ENCODE data around the gene BRAP. TPM values are rescaled to one million over a fixed set of nuclear protein-coding genes. Genes with fewer than 3 reads are reported as not detected.
A peak's percentile ranks its signal among the peaks of the same experiment; 100 is the strongest.
"Not testable (repeated sequence)": the region's sequence is repeated elsewhere in the genome, so short reads cannot be mapped to it uniquely, and the experiment has no call there.

The BRAP gene
- polyA plus RNA-seq, 4 donors, result 17.1 to 23.6 (median 20.4) TPM

- not testable (repeated sequence) for DNase-seq (ENCODE audit: low read depth in 4 of 4, low spot score in 3 of 4)
Observed at GRCh38 chr12:111617841-111618240, 67.9 kb downstream of the BRAP start.

GRCh38 chr12:111616177-111616623 lies 69.6 kb downstream of the BRAP start:
- no peak for DNase-seq (ENCODE audit: low read depth in 4 of 4, low spot score in 3 of 4)

- no peak for DNase-seq (ENCODE audit: low read depth in 4 of 4, low spot score in 3 of 4)
Observed at GRCh38 chr12:111607239-111607638, 78.5 kb downstream of the BRAP start.

- no peak for DNase-seq (ENCODE audit: low read depth in 4 of 4, low spot score in 3 of 4)
Observed at GRCh38 chr12:111606767-111607230, 79.0 kb downstream of the BRAP start.

GRCh38 chr12:111605911-111606766 lies 79.6 kb downstream of the BRAP start:
- DNase-seq (ENCODE audit: low read depth in 4 of 4, low spot score in 3 of 4), result no peak

- DNase-seq (ENCODE audit: low read depth in 4 of 4, low spot score in 3 of 4), result not testable (repeated sequence)
Observed at GRCh38 chr12:111602857-111603256, 82.9 kb downstream of the BRAP start.

GRCh38 chr12:111602348-111602747 lies 83.4 kb downstream of the BRAP start:
- DNase-seq (ENCODE audit: low read depth in 4 of 4, low spot score in 3 of 4), result no peak

GRCh38 chr12:111600986-111601385 lies 84.8 kb downstream of the BRAP start:
- DNase-seq (ENCODE audit: low read depth in 4 of 4, low spot score in 3 of 4), result not testable (repeated sequence)

GRCh38 chr12:111600205-111600642 lies 85.5 kb downstream of the BRAP start:
- DNase-seq (ENCODE audit: low read depth in 4 of 4, low spot score in 3 of 4), result peak in 1 of 4 donors; percentile 31

- DNase-seq (ENCODE audit: low read depth in 4 of 4, low spot score in 3 of 4), result peak; percentile 73 to 86 (median 84)
Observed at GRCh38 chr12:111599453-111600204, 86.1 kb downstream of the BRAP start.

- DNase-seq (ENCODE audit: low read depth in 4 of 4, low spot score in 3 of 4), result peak in 2 of 4 donors; percentile 37 to 49
Observed at GRCh38 chr12:111598637-111599452, 86.9 kb downstream of the BRAP start, which contains the start of gene ATXN2. TSS of gene ATXN2 (minus strand) at chr12:111599315. CDS start at chr12:111599034, 281 bp downstream.

- peak; percentile 22 to 44 (median 34) for DNase-seq (ENCODE audit: low read depth in 4 of 4, low spot score in 3 of 4)
Observed at GRCh38 chr12:111597831-111598636, 87.7 kb downstream of the BRAP start.

- DNase-seq (ENCODE audit: low read depth in 4 of 4, low spot score in 3 of 4), result peak; percentile 26 to 47 (median 38)
Observed at GRCh38 chr12:111596985-111597830, 88.5 kb downstream of the BRAP start.

GRCh38 chr12:111595341-111595835 lies 90.4 kb downstream of the BRAP start:
- not testable (repeated sequence) for DNase-seq (ENCODE audit: low read depth in 4 of 4, low spot score in 3 of 4)

All from left renal pelvis (tissue), 4 donors.